ENCODE results near the gene KIRREL3.

KIRREL3 gene

DNA sequence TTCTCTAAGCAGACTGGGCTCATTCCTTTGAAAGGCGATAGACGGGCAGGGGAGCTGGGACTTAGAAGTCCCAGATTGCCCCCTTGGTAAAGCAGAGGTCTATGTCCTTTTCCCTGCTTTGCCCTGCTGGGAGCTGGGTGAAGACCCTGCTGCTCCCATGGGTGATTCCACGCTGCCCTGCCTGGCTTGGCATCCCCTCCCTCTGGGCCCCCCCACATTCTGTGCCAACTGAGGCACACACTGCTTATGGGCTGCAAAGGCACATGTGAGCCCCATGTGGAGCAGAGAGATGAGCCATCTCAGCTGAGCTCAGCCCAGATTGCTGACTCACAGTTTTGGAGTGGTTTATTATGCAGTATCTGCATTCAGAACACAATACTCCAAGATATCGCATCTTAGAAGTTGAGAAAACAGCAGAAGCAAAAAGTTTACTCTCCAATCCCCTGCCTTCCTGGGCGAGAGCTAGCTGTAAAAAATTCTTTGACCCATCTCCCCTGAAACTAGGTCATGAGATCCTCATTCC is 517.9 kb downstream of the KIRREL3 start:
- Histone ChIP-seq H2BK15ac (ENCODE audit: low read length) (peak overlapping the region; percentile 50), H3K4ac (ENCODE audit: low read length) (no peak overlapping the region), H3K4me2 (ENCODE audit: insufficient read depth, low read length, poor library complexity, severe bottlenecking) (no peak overlapping the region), H3K4me1 (ENCODE audit: control insufficient read depth in 2 of 2, insufficient read depth in 1 of 2, low read depth in 1 of 2, low read length in 2 of 2) (peaks cover 9 to 30% of the 10 kb centered on the region in 2 donors), H3K36me3 (replicated peaks in 1 of 2; ENCODE audit: control insufficient read depth in 2 of 2, insufficient read depth in 2 of 2, low read length in 2 of 2) (no peaks in the 10 kb centered on the region), H3K27ac (replicated peaks; ENCODE audit: low read length) (peak overlapping the region; percentile 7), H2BK5ac (ENCODE audit: low read length) (no peak overlapping the region), H4K91ac (ENCODE audit: low read depth, low read length, poor library complexity) (peak overlapping the region; percentile 87), H3K4me3 (ENCODE audit: low read length in 2 of 2) (no peak overlapping the region), H4K8ac (ENCODE audit: low read depth, low read length) (no peak overlapping the region), H3K18ac (ENCODE audit: low read length) (peak overlapping the region; percentile 85), H3K9ac (ENCODE audit: low read depth, low read length, poor library complexity) (no peak overlapping the region), H3K79me1 (ENCODE audit: low read depth, low read length) (no peaks in the 10 kb centered on the region), H3K9me3 (replicated peaks in 1 of 2; ENCODE audit: control insufficient read depth in 2 of 2, insufficient read depth in 1 of 2, low read depth in 1 of 2, low read length in 2 of 2) (peaks cover 0 to 1% of the 10 kb centered on the region in 2 donors), H2BK12ac (ENCODE audit: low read length) (peak overlapping the region; percentile 91), H3K27me3 (ENCODE audit: control insufficient read depth in 3 of 3, insufficient read depth in 3 of 3, low read depth in 1 of 3, low read length in 3 of 3) (peaks cover 0 to 6% (median 0%) of the 10 kb centered on the region in 3 experiments), H2AFZ (ENCODE audit: low read length) (no peak overlapping the region), H3K23ac (ENCODE audit: low read depth, low read length, poor library complexity) (no peak overlapping the region), H3K14ac (ENCODE audit: low read length) (no peak overlapping the region), H2AK5ac (ENCODE audit: low read depth, low read length) (peak overlapping the region; percentile 79), H2BK120ac (ENCODE audit: low read depth, low read length) (no peak overlapping the region)
- DNase-seq (ENCODE audit: low spot score), result no peak
- no CpG with 5 or more reads among the region's 5 CpGs for WGBS, 2 donors (ENCODE audit: extremely low coverage in 2 of 2, insufficient read length in 2 of 2, insufficient replicate concordance in 1 of 2)

DNA sequence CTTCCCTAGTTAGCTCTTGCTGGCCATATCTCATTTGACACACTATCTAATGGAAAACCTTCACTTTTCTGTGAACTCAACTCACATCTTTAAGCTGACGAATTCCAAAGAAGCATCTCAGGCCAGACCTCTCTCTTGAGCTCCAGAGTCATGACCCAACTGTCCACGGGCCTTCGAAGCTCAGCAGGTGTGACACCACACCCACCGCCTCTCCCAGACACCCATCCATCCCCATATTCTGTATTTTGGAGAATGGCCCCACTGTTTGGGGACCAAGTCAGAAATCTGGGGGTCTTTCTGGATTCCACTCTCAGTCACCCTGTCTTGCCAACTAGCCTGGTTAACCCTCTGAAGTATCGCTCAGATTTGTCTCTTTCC is 519.3 kb downstream of the KIRREL3 start:
- no peak overlapping the region for H3K4ac ChIP-seq (ENCODE audit: low read length)
- H2BK5ac ChIP-seq (ENCODE audit: low read length), result no peak overlapping the region
- no peak overlapping the region for H4K8ac ChIP-seq (ENCODE audit: low read depth, low read length)
- no peak overlapping the region for H3K14ac ChIP-seq (ENCODE audit: low read length)
- H3K18ac ChIP-seq (ENCODE audit: low read length), result no peak overlapping the region
- no peak overlapping the region for H2AFZ ChIP-seq (ENCODE audit: low read length)
- H3K23ac ChIP-seq (ENCODE audit: low read depth, low read length, poor library complexity), result no peak overlapping the region
- H3K4me2 ChIP-seq (ENCODE audit: insufficient read depth, low read length, poor library complexity, severe bottlenecking), result no peak overlapping the region
- no CpG with 5 or more reads among the region's 5 CpGs for WGBS, 2 donors (ENCODE audit: extremely low coverage in 2 of 2, insufficient read length in 2 of 2, insufficient replicate concordance in 1 of 2)
- H2BK12ac ChIP-seq (ENCODE audit: low read length), result no peak overlapping the region
- no peak overlapping the region for H2AK5ac ChIP-seq (ENCODE audit: low read depth, low read length)
- no peak overlapping the region for H3K4me3 ChIP-seq (ENCODE audit: low read length in 2 of 2)
- no peaks in the 10 kb centered on the region for H3K79me1 ChIP-seq (ENCODE audit: low read depth, low read length)
- no peak overlapping the region for H3K9ac ChIP-seq (ENCODE audit: low read depth, low read length, poor library complexity)
- H3K4me1 ChIP-seq (ENCODE audit: control insufficient read depth in 2 of 2, insufficient read depth in 1 of 2, low read depth in 1 of 2, low read length in 2 of 2), result peaks cover 9 to 30% of the 10 kb centered on the region in 2 donors
- H2BK120ac ChIP-seq (ENCODE audit: low read depth, low read length), result no peak overlapping the region
- H2BK15ac ChIP-seq (ENCODE audit: low read length), result no peak overlapping the region
- H3K9me3 ChIP-seq (replicated peaks in 1 of 2; ENCODE audit: control insufficient read depth in 2 of 2, insufficient read depth in 1 of 2, low read depth in 1 of 2, low read length in 2 of 2), result peaks cover 0 to 1% of the 10 kb centered on the region in 2 donors
- peaks cover 0 to 6% (median 0%) of the 10 kb centered on the region in 3 experiments for H3K27me3 ChIP-seq (ENCODE audit: control insufficient read depth in 3 of 3, insufficient read depth in 3 of 3, low read depth in 1 of 3, low read length in 3 of 3)
- H3K36me3 ChIP-seq (replicated peaks in 1 of 2; ENCODE audit: control insufficient read depth in 2 of 2, insufficient read depth in 2 of 2, low read length in 2 of 2), result no peaks in the 10 kb centered on the region
- no peak for DNase-seq (ENCODE audit: low spot score)
- no peak overlapping the region for H3K27ac ChIP-seq (replicated peaks; ENCODE audit: low read length)
- no peak overlapping the region for H4K91ac ChIP-seq (ENCODE audit: low read depth, low read length, poor library complexity)

DNA sequence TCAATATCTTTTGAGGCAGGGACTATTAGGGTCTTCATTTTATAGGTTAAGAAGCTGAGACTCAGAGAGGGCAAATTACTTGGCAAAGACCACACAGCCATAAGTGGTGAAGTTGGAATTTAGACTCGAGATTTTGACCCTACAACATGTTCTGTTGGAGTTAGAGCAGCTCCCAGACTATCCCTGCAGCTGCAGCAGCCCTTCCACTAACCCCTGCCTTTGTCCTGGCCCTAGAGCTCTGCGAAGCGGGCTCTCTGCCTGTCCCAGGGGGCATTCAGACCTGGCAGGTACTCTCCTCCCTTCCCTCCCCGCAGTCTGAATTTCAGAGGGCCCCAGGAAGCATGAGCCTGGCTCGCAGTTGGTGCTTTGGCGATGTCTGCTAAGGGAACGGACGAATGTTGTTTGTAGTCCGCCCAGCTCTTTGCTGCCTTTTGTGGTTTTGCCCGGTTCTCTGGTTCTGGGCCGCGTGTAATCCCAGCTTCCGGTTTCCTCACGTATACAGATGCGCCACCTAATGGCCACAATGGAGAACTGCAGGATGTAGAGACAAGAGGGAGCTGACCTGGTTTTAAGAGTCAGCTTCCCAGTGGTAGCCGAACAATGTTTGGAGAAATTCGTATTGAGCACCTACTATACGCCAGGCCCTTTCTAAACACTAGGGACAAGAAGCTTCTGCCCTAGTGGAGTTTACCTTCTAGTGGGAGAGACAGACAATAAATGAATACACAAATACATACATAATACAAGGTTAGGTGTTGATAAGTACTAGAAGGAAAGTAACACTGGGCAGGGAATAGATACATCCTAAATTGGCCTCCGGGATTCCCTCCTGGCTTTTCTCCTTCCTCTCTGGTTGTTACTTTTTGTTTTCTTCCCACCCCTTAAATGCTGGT is 519.9 kb downstream of the KIRREL3 start:
- Histone ChIP-seq H3K79me1 (ENCODE audit: low read depth, low read length) (no peaks in the 10 kb centered on the region), H3K4me1 (ENCODE audit: control insufficient read depth in 2 of 2, insufficient read depth in 1 of 2, low read depth in 1 of 2, low read length in 2 of 2) (peaks cover 9 to 31% of the 10 kb centered on the region in 2 donors), H2AK5ac (ENCODE audit: low read depth, low read length) (no peak overlapping the region), H2BK12ac (ENCODE audit: low read length) (peak overlapping the region; percentile 44), H3K27ac (replicated peaks; ENCODE audit: low read length) (peak overlapping the region; percentile 14), H4K91ac (ENCODE audit: low read depth, low read length, poor library complexity) (no peak overlapping the region), H3K4me2 (ENCODE audit: insufficient read depth, low read length, poor library complexity, severe bottlenecking) (peak overlapping the region; percentile 20), H3K9me3 (replicated peaks in 1 of 2; ENCODE audit: control insufficient read depth in 2 of 2, insufficient read depth in 1 of 2, low read depth in 1 of 2, low read length in 2 of 2) (peaks cover 0 to 1% of the 10 kb centered on the region in 2 donors), H4K8ac (ENCODE audit: low read depth, low read length) (no peak overlapping the region), H2BK5ac (ENCODE audit: low read length) (no peak overlapping the region), H2BK15ac (ENCODE audit: low read length) (peak overlapping the region; percentile 51), H3K23ac (ENCODE audit: low read depth, low read length, poor library complexity) (no peak overlapping the region), H3K4me3 (ENCODE audit: low read length in 2 of 2) (peak overlapping the region in 1 of 2 donors; percentile 35), H3K4ac (ENCODE audit: low read length) (no peak overlapping the region), H3K18ac (ENCODE audit: low read length) (peak overlapping the region; percentile 85), H3K27me3 (ENCODE audit: control insufficient read depth in 3 of 3, insufficient read depth in 3 of 3, low read depth in 1 of 3, low read length in 3 of 3) (peaks cover 0 to 6% (median 0%) of the 10 kb centered on the region in 3 experiments), H3K9ac (ENCODE audit: low read depth, low read length, poor library complexity) (peak overlapping the region; percentile 47), H2BK120ac (ENCODE audit: low read depth, low read length) (no peak overlapping the region), H3K14ac (ENCODE audit: low read length) (no peak overlapping the region), H2AFZ (ENCODE audit: low read length) (peak overlapping the region; percentile 100), H3K36me3 (replicated peaks in 1 of 2; ENCODE audit: control insufficient read depth in 2 of 2, insufficient read depth in 2 of 2, low read length in 2 of 2) (no peaks in the 10 kb centered on the region)
- DNase-seq (ENCODE audit: low spot score), result peak; percentile 79
- WGBS, 2 donors (ENCODE audit: extremely low coverage in 2 of 2, insufficient read length in 2 of 2, insufficient replicate concordance in 1 of 2), result no CpG with 5 or more reads among the region's 19 CpGs

- no peak overlapping the region for H3K23ac ChIP-seq (ENCODE audit: low read depth, low read length, poor library complexity)
- H3K4me2 ChIP-seq (ENCODE audit: insufficient read depth, low read length, poor library complexity, severe bottlenecking), result no peak overlapping the region
- H3K27me3 ChIP-seq (ENCODE audit: control insufficient read depth in 3 of 3, insufficient read depth in 3 of 3, low read depth in 1 of 3, low read length in 3 of 3), result peaks cover 0 to 6% (median 0%) of the 10 kb centered on the region in 3 experiments
- H4K8ac ChIP-seq (ENCODE audit: low read depth, low read length), result no peak overlapping the region
- H2BK5ac ChIP-seq (ENCODE audit: low read length), result no peak overlapping the region
- H2BK12ac ChIP-seq (ENCODE audit: low read length), result no peak overlapping the region
- H3K4me3 ChIP-seq (ENCODE audit: low read length in 2 of 2), result no peak overlapping the region
- H2AK5ac ChIP-seq (ENCODE audit: low read depth, low read length), result no peak overlapping the region
- H2AFZ ChIP-seq (ENCODE audit: low read length), result peak overlapping the region; percentile 100
- no peak overlapping the region for H3K9ac ChIP-seq (ENCODE audit: low read depth, low read length, poor library complexity)
- no peak for DNase-seq (ENCODE audit: low spot score)
- no peaks in the 10 kb centered on the region for H3K36me3 ChIP-seq (replicated peaks in 1 of 2; ENCODE audit: control insufficient read depth in 2 of 2, insufficient read depth in 2 of 2, low read length in 2 of 2)
- H3K9me3 ChIP-seq (replicated peaks in 1 of 2; ENCODE audit: control insufficient read depth in 2 of 2, insufficient read depth in 1 of 2, low read depth in 1 of 2, low read length in 2 of 2), result peaks cover 0 to 1% of the 10 kb centered on the region in 2 donors
- H3K14ac ChIP-seq (ENCODE audit: low read length), result no peak overlapping the region
- peaks cover 9 to 27% of the 10 kb centered on the region in 2 donors for H3K4me1 ChIP-seq (ENCODE audit: control insufficient read depth in 2 of 2, insufficient read depth in 1 of 2, low read depth in 1 of 2, low read length in 2 of 2)
- H3K18ac ChIP-seq (ENCODE audit: low read length), result no peak overlapping the region
- no peak overlapping the region for H4K91ac ChIP-seq (ENCODE audit: low read depth, low read length, poor library complexity)
- H2BK15ac ChIP-seq (ENCODE audit: low read length), result no peak overlapping the region
- WGBS, 2 donors (ENCODE audit: extremely low coverage in 2 of 2, insufficient read length in 2 of 2, insufficient replicate concordance in 1 of 2), result no CpG with 5 or more reads among the region's 3 CpGs
- H3K4ac ChIP-seq (ENCODE audit: low read length), result no peak overlapping the region
- no peak overlapping the region for H3K27ac ChIP-seq (replicated peaks; ENCODE audit: low read length)
- H3K79me1 ChIP-seq (ENCODE audit: low read depth, low read length), result no peaks in the 10 kb centered on the region
- no peak overlapping the region for H2BK120ac ChIP-seq (ENCODE audit: low read depth, low read length)
These were observed 520.6 kb downstream of the KIRREL3 start for GRCh38 chr11:126480015-126480409.

All from neuronal stem cell (in vitro differentiated cells).